SK-N-SH (cell line): ENCODE measurements around the gene MAPKAPK3. TPM values are rescaled to one million over a fixed set of nuclear protein-coding genes. Genes with fewer than 3 reads are reported as not detected.

Experiments used
- CTCF ChIA-PET: fragments of 300-600, 350-600 bp; formaldehyde crosslinking; extraction: SDS; loops from one replicate; lab custom pipeline; 2021; lab: Yijun Ruan, JAX
- POLR2A ChIA-PET: fragments of 350-600 bp; sonication (Branson Sonifier 250); formaldehyde crosslinking; extraction: SDS; loops from one replicate; lab custom pipeline; 2020; ENCODE audit warnings: antibody characterized with exemption, inconsistent platforms; lab: Yijun Ruan, JAX
- DNase-seq: peaks from one replicate; pipeline ENCODE4 v3.0.0; 2012
- H2AFZ ChIP-seq: fragments of 200-600 bp; sonication (generic); 2 replicates; pipeline ENCODE4 v1.8.1; 2016; ENCODE audit warnings: antibody characterized with exemption, mild to moderate bottlenecking, low read depth
- H3F3A ChIP-seq: fragments of 200-600 bp; sonication (generic); replicated peaks from 2 replicates; pipeline ENCODE3; 2016; ENCODE audit warnings: antibody characterized with exemption, mild to moderate bottlenecking; ENCODE audit not compliant: insufficient read depth
- H3K27ac ChIP-seq, 2 experiments: fragments of 200-500 bp in 1 of 2; fragments of 200-600 bp in 1 of 2; sonication (Bioruptor generic) in 1 of 2; sonication (generic), shearing (Covaris generic) in 1 of 2; 2 replicates each; pipeline versions ENCODE4 v1.5.1 to v1.6.1; 2014 to 2016; ENCODE audit warnings: low read depth in 2 of 2, inconsistent platforms in 1 of 2, low read length in 1 of 2, mild to moderate bottlenecking in 1 of 2, mixed read lengths in 1 of 2
- H3K27me3 ChIP-seq: fragments of 200-600 bp; sonication (generic), shearing (Covaris generic); 2 replicates; pipeline ENCODE4 v1.6.1; 2016; ENCODE audit warnings: mixed run types; ENCODE audit not compliant: insufficient read depth
- H3K36me3 ChIP-seq, 2 experiments: fragments of 200-500 bp in 1 of 2; fragments of 200-600 bp in 1 of 2; sonication (Bioruptor generic) in 1 of 2; sonication (generic) in 1 of 2; replicated peaks in 1 of 2; 2 replicates each; pipeline versions ENCODE3 to v1.5.1; 2014 to 2016; ENCODE audit warnings: low read length in 1 of 2, mild to moderate bottlenecking in 1 of 2; ENCODE audit not compliant: insufficient read depth in 2 of 2, control insufficient read depth in 1 of 2
- H3K4me1 ChIP-seq, 2 experiments: fragments of 200-500 bp in 1 of 2; fragments of 200-600 bp in 1 of 2; sonication (Bioruptor generic) in 1 of 2; sonication (generic), shearing (Covaris generic) in 1 of 2; 2 replicates each; pipeline versions ENCODE4 v1.5.1 to v1.6.1; 2014 to 2016; ENCODE audit warnings: low read depth in 1 of 2, low read length in 1 of 2, mixed run types in 1 of 2; ENCODE audit not compliant: insufficient read depth in 2 of 2, control insufficient read depth in 1 of 2
- H3K4me2 ChIP-seq: fragments of 200-600 bp; sonication (generic), shearing (Covaris generic); 2 replicates; pipeline ENCODE4 v1.6.1; 2017; ENCODE audit warnings: mixed run types
- H3K4me3 ChIP-seq, 2 experiments: fragments of 200-500 bp in 1 of 2; fragments of 200-600 bp in 1 of 2; sonication (Bioruptor generic) in 1 of 2; sonication (generic), shearing (Covaris generic) in 1 of 2; 2 replicates each; pipeline versions ENCODE4 v1.5.1 to v1.8.1; 2014 to 2016; ENCODE audit warnings: low read depth in 2 of 2, inconsistent platforms in 1 of 2, low read length in 1 of 2, mild to moderate bottlenecking in 1 of 2, mixed read lengths in 1 of 2, moderate library complexity in 1 of 2
- H3K79me2 ChIP-seq: fragments of 200-600 bp; sonication (generic); 2 replicates; pipeline ENCODE4 v1.8.1; 2017; ENCODE audit warnings: mild to moderate bottlenecking; ENCODE audit not compliant: insufficient read depth
- H3K9ac ChIP-seq: fragments of 200-600 bp; sonication (generic); 2 replicates; pipeline ENCODE4 v1.6.1; 2017; ENCODE audit warnings: mixed run types
- H3K9me2 ChIP-seq: fragments of 200-600 bp; sonication (generic); 2 replicates; pipeline ENCODE4 v1.6.1; 2017; ENCODE audit warnings: mixed run types
- H3K9me3 ChIP-seq: fragments of 200-600 bp; sonication (generic); 2 replicates; pipeline ENCODE4 v1.6.1; 2017; ENCODE audit warnings: mixed run types, mild to moderate bottlenecking, moderate library complexity
- H4K20me1 ChIP-seq: fragments of 200-600 bp; sonication (generic); 2 replicates; pipeline ENCODE4 v1.6.1; 2017; ENCODE audit warnings: mild to moderate bottlenecking, mixed run types; ENCODE audit not compliant: insufficient read depth
- CHD2 ChIP-seq: fragments of 150-350 bp; IDR thresholded peaks from 2 replicates; pipeline ENCODE4 v1.6.1; 2018; ENCODE audit warnings: low read length; ENCODE audit not compliant: partially characterized antibody
- EP300 ChIP-seq, 2 experiments: IDR thresholded peaks; 2 replicates each; pipeline versions ENCODE4 v1.4.0 to v1.6.1; 2012; ENCODE audit warnings: borderline replicate concordance in 1 of 2, low read depth in 1 of 2, low read length in 1 of 2
- EZH2phosphoT487 ChIP-seq: fragments of 200-600 bp; sonication (generic); IDR thresholded peaks from 2 replicates; pipeline ENCODE4 v1.6.1; 2017; ENCODE audit warnings: low read depth, mixed run types, mild to moderate bottlenecking, antibody characterized with exemption, moderate library complexity, borderline replicate concordance
- FOXM1 ChIP-seq: IDR thresholded peaks from 2 replicates; pipeline ENCODE4 v1.4.0; 2012; ENCODE audit warnings: low read depth, mild to moderate bottlenecking
- GABPA ChIP-seq: IDR thresholded peaks from 2 replicates; pipeline ENCODE4 v1.4.0; 2012; ENCODE audit warnings: low read depth, mild to moderate bottlenecking
- IRF3 ChIP-seq: fragments of 150-350 bp; IDR thresholded peaks from 2 replicates; pipeline ENCODE4 v1.6.1; 2016; ENCODE audit warnings: mild to moderate bottlenecking, low read depth, low read length
- JUND ChIP-seq: IDR thresholded peaks from 2 replicates; pipeline ENCODE4 v1.4.0; 2012
- MAX ChIP-seq: IDR thresholded peaks from 2 replicates; pipeline ENCODE4 v1.4.0; 2012; ENCODE audit warnings: low read depth
- MXI1 ChIP-seq: IDR thresholded peaks from 2 replicates; pipeline ENCODE4 v1.6.1; 2012; ENCODE audit warnings: mild to moderate bottlenecking, low read depth, low read length, improper control_type of control experiment
- NFIC ChIP-seq: IDR thresholded peaks from 2 replicates; pipeline ENCODE4 v1.4.0; 2012; ENCODE audit warnings: borderline replicate concordance
- NRF1 ChIP-seq: IDR thresholded peaks from 2 replicates; pipeline ENCODE4 v1.6.1; 2012; ENCODE audit warnings: low read depth, mild to moderate bottlenecking, low read length
- RAD21 ChIP-seq: IDR thresholded peaks from 2 replicates; pipeline ENCODE4 v1.6.1; 2012; ENCODE audit warnings: mild to moderate bottlenecking, low read length
- RCOR1 ChIP-seq: fragments of 150-350 bp; IDR thresholded peaks from 2 replicates; pipeline ENCODE4 v1.6.1; 2017; ENCODE audit warnings: antibody characterized with exemption, low read length
- REST ChIP-seq: IDR thresholded peaks from 2 replicates; pipeline ENCODE4 v1.6.1; 2012; ENCODE audit warnings: mild to moderate bottlenecking, low read depth, low read length, moderate library complexity
- RXRA ChIP-seq: IDR thresholded peaks from 2 replicates; pipeline ENCODE4 v1.4.0; 2012; ENCODE audit warnings: low read depth, mild to moderate bottlenecking, borderline replicate concordance
- SIN3A ChIP-seq: IDR thresholded peaks from 2 replicates; pipeline ENCODE4 v1.6.1; 2012; ENCODE audit warnings: low read depth, mild to moderate bottlenecking, low read length, moderate library complexity, borderline replicate concordance
- SMC3 ChIP-seq: IDR thresholded peaks from 2 replicates; pipeline ENCODE4 v1.6.1; 2012; ENCODE audit warnings: low read depth, low read length, improper control_type of control experiment
- USF2 ChIP-seq: fragments of 150-350 bp; IDR thresholded peaks from 2 replicates; pipeline ENCODE4 v1.6.1; 2017; ENCODE audit warnings: antibody characterized with exemption, low read length, low read depth, borderline replicate concordance
- WGBS: methylation state at CpG from one replicate; pipeline ENCODE4 v1.1.6; 2017; ENCODE audit warnings: low lambda C conversion rate; 5-methylcytosine and 5-hydroxymethylcytosine counted together
- polyA plus RNA-seq, 3 experiments: library from polyadenylated mRNA; depleted of rRNA; stranded (reverse); fragments of >200 nt; gene quantifications; 2 replicates each; pipeline ENCODE4 v1.2.3, GENCODE V29; 2012

Gene MAPKAPK3
- polyA plus RNA-seq, 1 of the 3 experiments (the other 2 are of a cell fraction) = 29.4 TPM

- no peaks in the 10 kb centered on the region for H3F3A ChIP-seq
- peaks cover 0 to 21% of the 10 kb centered on the region in 2 experiments; a peak in 1 of 4 replicates for H3K4me1 ChIP-seq
- H3K27me3 ChIP-seq = no peaks in the 10 kb centered on the region
- H3K27ac ChIP-seq = no peak overlapping the region
- no peak overlapping the region for H3K9ac ChIP-seq
- WGBS = 95% methylated on average over 3 of the region's 4 CpGs
- no peaks in the 10 kb centered on the region for H4K20me1 ChIP-seq
- H3K4me3 ChIP-seq = no peak overlapping the region
- peaks cover 9% of the 10 kb centered on the region for H3K79me2 ChIP-seq
- DNase-seq = no peak
- TF ChIP-seq SIN3A = no peak
- TF ChIP-seq CHD2 = no peak
- no peak for TF ChIP-seq MAX
- no peak for TF ChIP-seq JUND
- no peak for TF ChIP-seq USF2
- no peak for TF ChIP-seq NFIC
- no peak for TF ChIP-seq MXI1
- TF ChIP-seq EP300 (IDR thresholded peaks at IDR 0.05; ENCODE audit: borderline replicate concordance in 1 of 2, low read depth in 1 of 2, low read length in 1 of 2) = no peak
- no peak for TF ChIP-seq GABPA
- no peak for TF ChIP-seq IRF3
- no peaks in the 10 kb centered on the region for H3K9me3 ChIP-seq
- no peak overlapping the region for H2AFZ ChIP-seq
- H3K9me2 ChIP-seq = no peaks in the 10 kb centered on the region
- peaks cover 4 to 12% of the 10 kb centered on the region in 2 experiments for H3K36me3 ChIP-seq
- no peak overlapping the region for H3K4me2 ChIP-seq
- CTCF ChIA-PET = interaction anchor here (0.6 to 31.2 kb wide), 18 partner anchors 10 to 815 kb away, joined by 3 to 648 read pairs (median 4); partner anchors contain the start of genes CISH, DOCK3 and MAPKAPK3
- POLR2A ChIA-PET = interaction anchor here (0.8 kb wide), 1 partner anchor 10 kb away, joined by 3 read pairs; no protein-coding TSS in a partner anchor
These were observed 45.5 kb upstream of the MAPKAPK3 start for GRCh38 chr3:50571486-50571885.

GRCh38 chr3:50572158-50572557, 44.8 kb upstream of the MAPKAPK3 start:
- Histone ChIP-seq H3K4me1 (peaks cover 0 to 15% of the 10 kb centered on the region in 2 experiments; a peak in 1 of 4 replicates), H3K27me3 (no peaks in the 10 kb centered on the region), H3K4me3 (no peak overlapping the region), H3K9ac (no peak overlapping the region), H3K9me3 (no peaks in the 10 kb centered on the region), H2AFZ (no peak overlapping the region), H3K79me2 (peaks cover 9% of the 10 kb centered on the region), H3F3A (no peaks in the 10 kb centered on the region), H3K27ac (no peak overlapping the region), H3K4me2 (no peak overlapping the region), H3K36me3 (peaks cover 4 to 15% of the 10 kb centered on the region in 2 experiments), H3K9me2 (no peaks in the 10 kb centered on the region), H4K20me1 (no peaks in the 10 kb centered on the region)
- ChIA-PET CTCF (interaction anchor here (0.6 to 31.2 kb wide), 21 partner anchors 9 to 981 kb away, joined by 3 to 648 read pairs (median 4); partner anchors contain the start of genes CISH and MAPKAPK3), POLR2A (no interaction called here)
- 29% methylated on average over 1 of the region's 1 CpG for WGBS
- DNase-seq = peak; percentile 79
- no peak for TF ChIP-seq NFIC
- TF ChIP-seq GABPA = no peak
- peak; percentile 33; the same call in 1 of the 2 replicates for TF ChIP-seq NRF1
- TF ChIP-seq REST = no peak
- TF ChIP-seq EZH2phosphoT487 = no peak
- TF ChIP-seq FOXM1 = no peak
- TF ChIP-seq RCOR1 = no peak
- no peak; the same call in 1 of the 2 replicates for TF ChIP-seq SIN3A
- no peak for TF ChIP-seq RXRA
- TF ChIP-seq MAX = no peak
- TF ChIP-seq RAD21 = peak; percentile 94
- no peak for TF ChIP-seq IRF3
- peak; percentile 99 for TF ChIP-seq SMC3
